ENCODE data around the gene MCMBP. TPM values are rescaled to one million over a fixed set of nuclear protein-coding genes. Genes with fewer than 3 reads are reported as not detected.

Gene MCMBP
- total RNA-seq, 6 experiments from 2014 or later: 15.0 to 25.6 (median 19.5) TPM

- ATAC-seq: no peak
- no peaks in the 10 kb centered on the region for H3K27me3 ChIP-seq
- intact Hi-C loops (cut with DNase I): no loop called here
- DNase-seq: no peak
- H3K9me3 ChIP-seq: no peaks in the 10 kb centered on the region
- no peak overlapping the region for H3K4me3 ChIP-seq
- H3K36me3 ChIP-seq: no peaks in the 10 kb centered on the region
- WGBS (ENCODE audit: insufficient coverage, low coverage, low lambda C conversion rate, missing lambda C conversion rate): 100% methylated on average over 4 of the region's 7 CpGs
- no peak for TF ChIP-seq POLR2A (IDR thresholded peaks at IDR 0.05)
- TF ChIP-seq CTCF (IDR thresholded peaks at IDR 0.05): no peak
- H3K27ac ChIP-seq: no peak overlapping the region
- H3K4me1 ChIP-seq: no peaks in the 10 kb centered on the region
These were observed 57.0 kb downstream of the MCMBP start for GRCh38 chr10:119815671-119816070.

GRCh38 chr10:119812684-119813083, 60.0 kb downstream of the MCMBP start:
- no peaks in the 10 kb centered on the region for H3K4me1 ChIP-seq
- intact Hi-C loops (cut with DNase I): no loop called here
- no peak overlapping the region for H3K27ac ChIP-seq
- ATAC-seq: no peak
- DNase-seq: no peak
- H3K4me3 ChIP-seq: no peak overlapping the region
- no peaks in the 10 kb centered on the region for H3K9me3 ChIP-seq
- H3K27me3 ChIP-seq: no peaks in the 10 kb centered on the region
- H3K36me3 ChIP-seq: no peaks in the 10 kb centered on the region
- TF ChIP-seq CTCF (IDR thresholded peaks at IDR 0.05) (no peak), POLR2A (IDR thresholded peaks at IDR 0.05) (no peak)

GRCh38 chr10:119811122-119811521, 61.5 kb downstream of the MCMBP start:
- Histone ChIP-seq H3K27ac (no peak overlapping the region), H3K36me3 (no peaks in the 10 kb centered on the region), H3K9me3 (no peaks in the 10 kb centered on the region), H3K4me3 (no peak overlapping the region), H3K4me1 (no peaks in the 10 kb centered on the region), H3K27me3 (no peaks in the 10 kb centered on the region)
- intact Hi-C loops (cut with DNase I): no loop called here
- TF ChIP-seq CTCF (IDR thresholded peaks at IDR 0.05) (no peak), POLR2A (IDR thresholded peaks at IDR 0.05) (no peak)
- WGBS (ENCODE audit: insufficient coverage, low coverage, low lambda C conversion rate, missing lambda C conversion rate): 80% methylated on average over 4 of the region's 4 CpGs
- DNase-seq (no peak), ATAC-seq (no peak)

GRCh38 chr10:119807960-119808697, 64.5 kb downstream of the MCMBP start:
- Histone ChIP-seq H3K4me3 (no peak overlapping the region), H3K4me1 (no peaks in the 10 kb centered on the region), H3K27ac (no peak overlapping the region), H3K27me3 (no peaks in the 10 kb centered on the region), H3K36me3 (no peaks in the 10 kb centered on the region), H3K9me3 (no peaks in the 10 kb centered on the region)
- ATAC-seq: no peak
- no peak for DNase-seq
- no peak for TF ChIP-seq POLR2A (IDR thresholded peaks at IDR 0.05)
- TF ChIP-seq CTCF (IDR thresholded peaks at IDR 0.05): no peak
- intact Hi-C loops (cut with DNase I): no loop called here
- WGBS (ENCODE audit: insufficient coverage, low coverage, low lambda C conversion rate, missing lambda C conversion rate): 96% methylated on average over 3 of the region's 3 CpGs
